ENCODE results near the gene STRC.

GRCh38 chr15:43552986-43553385 lies 65.6 kb downstream of the STRC start:
- TF ChIP-seq CTCF (IDR thresholded peaks at IDR 0.05) (no peak), POLR2A (IDR thresholded peaks at IDR 0.05) (no peak)

Measured in esophagus squamous epithelium (tissue), 4 donors.